Measurements from ENCODE around the gene GALNT18. TPM values are rescaled to one million over a fixed set of nuclear protein-coding genes. Genes with fewer than 3 reads are reported as not detected.

Gene GALNT18
- total RNA-seq, 1 donor from 2014 or later: 20.0 TPM

DNA sequence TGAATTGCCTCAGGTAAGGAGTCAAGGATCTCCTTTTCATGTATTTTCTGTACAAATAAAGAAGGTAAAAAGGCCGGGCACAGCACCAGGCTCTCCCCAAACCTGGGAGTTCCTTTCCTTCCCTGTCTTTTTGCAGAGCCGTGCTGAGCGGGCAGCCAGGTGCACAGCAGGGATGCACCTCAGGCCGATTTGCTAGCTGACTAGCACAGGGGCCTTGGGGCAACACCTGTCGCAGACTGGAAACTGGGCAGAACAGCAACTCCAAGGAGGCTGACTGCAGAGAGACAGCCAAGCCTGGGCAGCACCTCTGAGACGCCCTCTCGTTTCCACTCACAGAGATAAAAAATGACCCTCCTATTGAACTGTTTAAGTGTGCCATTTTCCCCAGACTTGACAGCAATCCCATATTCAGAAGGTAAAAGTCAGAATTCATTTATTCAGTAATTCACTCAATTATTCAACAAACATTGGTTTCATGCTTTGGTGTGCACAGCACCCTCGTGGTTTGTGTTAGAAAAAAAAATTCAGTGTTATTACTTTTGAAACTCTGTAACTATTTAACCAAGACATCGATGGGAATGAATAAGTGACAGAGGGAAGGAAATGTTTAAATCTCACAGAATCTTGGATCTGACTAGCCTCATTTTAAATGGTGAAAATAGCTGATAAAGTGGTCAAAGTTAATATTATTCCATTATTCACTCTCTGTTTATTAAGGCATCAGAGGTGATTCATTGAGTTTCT lies 120.9 kb downstream of the GALNT18 start:
- no peak for DNase-seq (ENCODE audit: low spot score)

DNA sequence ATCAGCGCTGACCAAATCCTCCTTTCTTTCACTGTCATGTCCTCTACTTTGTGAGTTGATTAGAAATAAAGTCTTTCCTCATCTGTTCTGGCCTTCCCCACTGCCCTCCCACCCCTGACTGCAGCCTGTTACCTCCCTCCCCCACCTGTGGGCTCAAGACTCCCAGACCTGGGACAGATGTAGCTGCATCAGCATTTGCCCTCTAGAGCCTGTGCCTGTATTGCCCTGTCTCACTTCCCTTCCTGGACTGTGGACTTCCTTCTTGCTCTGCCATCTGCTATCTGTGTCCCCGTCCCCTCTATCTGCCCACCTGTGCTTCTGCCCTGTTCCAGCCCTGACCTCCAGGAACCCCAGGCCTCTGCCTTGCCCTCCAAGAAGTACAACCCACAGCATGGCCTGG lies 122.5 kb downstream of the GALNT18 start:
- no peak for DNase-seq (ENCODE audit: low spot score)

DNA sequence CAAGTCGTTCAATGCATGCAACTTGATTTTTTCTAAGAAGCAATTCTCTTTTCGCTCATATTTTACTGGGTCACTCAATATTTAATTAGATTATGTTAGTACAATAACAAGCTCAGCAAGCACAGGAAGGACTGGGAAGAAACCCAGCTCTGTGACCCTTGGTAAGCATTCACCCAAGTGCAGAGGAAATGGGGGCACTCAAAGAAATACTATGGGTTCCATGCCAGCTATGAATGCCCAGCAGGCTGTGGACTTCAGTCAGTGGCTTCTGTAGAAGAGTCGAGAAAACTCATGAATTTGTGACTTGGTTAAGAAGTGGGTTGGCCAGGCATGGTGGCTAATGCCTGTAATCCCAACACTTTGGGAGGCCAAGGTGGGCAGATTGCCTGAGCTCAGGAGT lies 123.6 kb downstream of the GALNT18 start:
- DNase-seq (ENCODE audit: low spot score): no peak

DNA sequence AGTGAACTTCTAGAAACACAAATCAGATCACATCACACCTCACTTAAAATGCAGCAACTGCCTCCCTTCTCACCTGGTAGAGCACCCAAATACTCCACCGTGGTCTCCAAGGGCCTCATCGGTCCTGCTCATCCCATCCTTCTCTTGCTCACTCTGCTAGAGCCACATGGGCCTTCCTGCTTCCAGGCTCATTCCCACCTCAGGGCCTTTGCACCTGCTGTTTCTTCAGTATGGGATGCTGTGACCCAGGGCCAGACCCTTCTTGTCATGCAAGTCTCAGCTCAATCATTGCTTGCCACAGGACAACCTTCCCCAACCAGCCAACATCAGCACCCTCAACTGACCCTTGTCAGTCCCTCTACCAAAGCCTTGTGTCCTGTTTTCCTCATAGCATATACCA lies 124.9 kb downstream of the GALNT18 start:
- no peak for DNase-seq (ENCODE audit: low spot score)

DNA sequence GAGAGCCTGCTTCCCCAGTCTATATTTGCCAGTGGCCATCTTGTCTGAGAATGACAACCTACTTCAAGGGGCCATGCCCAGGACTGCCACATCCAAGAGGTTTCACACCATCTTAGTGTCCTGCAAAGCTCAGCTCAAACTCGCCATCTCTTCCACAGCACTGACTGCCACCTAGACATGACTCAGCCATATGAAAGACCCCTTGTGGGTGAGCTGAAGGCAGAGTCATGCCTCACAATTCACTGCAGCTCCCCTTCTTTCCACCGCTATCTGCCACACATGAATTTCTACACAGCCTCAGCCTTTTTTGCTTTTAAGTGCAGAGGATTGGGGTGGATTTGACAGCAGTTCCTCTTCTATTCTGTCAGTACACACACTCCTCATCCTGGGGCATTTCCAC lies 127.5 kb downstream of the GALNT18 start:
- no peak for DNase-seq (ENCODE audit: low spot score)

DNA sequence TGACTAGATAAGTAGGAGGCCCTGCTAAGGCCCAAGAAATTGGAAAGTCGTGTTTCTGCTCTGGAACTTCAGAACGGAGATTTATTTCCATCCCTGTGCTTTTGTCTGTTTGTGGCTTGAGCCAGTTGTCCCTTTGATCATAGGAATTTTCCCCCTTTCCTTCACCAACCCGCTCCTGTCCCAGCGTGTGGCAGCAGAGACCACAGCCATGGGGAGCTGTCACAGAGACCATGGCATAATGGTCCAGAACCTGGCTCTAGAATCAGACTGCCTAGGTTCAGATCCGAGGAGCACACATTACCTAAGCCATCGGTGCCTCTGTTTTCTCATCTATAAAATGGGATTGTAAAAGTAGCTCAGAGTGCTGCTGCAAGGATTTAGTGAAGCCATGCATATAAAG lies 128.1 kb downstream of the GALNT18 start:
- DNase-seq (ENCODE audit: low spot score): no peak

DNA sequence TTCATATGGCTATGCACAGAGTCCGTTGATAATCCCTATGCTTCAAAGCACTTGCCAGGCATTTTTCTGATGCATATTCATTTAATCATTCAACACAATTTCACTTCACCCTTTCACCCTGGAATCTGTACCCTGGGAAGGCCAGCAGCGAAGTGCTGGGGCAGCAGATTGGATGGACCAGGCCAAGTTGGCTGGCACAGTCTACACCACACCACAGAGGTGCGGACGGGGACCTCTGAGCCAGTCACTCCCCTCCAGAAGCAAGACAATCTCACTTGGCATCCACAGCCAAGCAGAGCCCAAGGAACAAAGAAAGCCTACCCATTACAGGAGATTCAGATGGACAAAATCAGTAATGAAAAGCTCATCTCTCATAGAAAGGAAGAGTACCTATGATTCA lies 130.2 kb downstream of the GALNT18 start:
- no peak for DNase-seq (ENCODE audit: low spot score)

DNA sequence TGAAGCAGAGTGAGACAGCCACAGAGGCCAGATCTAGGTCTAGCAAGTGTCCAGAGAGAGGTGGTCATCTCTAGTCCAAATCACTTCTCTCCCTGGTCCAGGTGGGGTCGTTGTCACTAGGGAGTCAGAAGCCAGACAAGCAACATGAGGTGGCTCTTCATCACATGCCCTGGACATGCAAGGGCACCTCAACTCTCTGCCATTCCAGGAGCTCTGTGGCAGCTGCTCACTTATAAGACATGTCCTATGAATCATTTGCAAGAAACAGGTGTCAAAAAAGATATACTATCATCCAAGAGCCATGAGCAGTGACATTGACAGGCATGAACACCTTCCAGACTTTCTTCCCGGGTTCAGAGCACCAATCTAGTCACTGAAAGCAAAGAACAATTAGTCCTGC lies 130.8 kb downstream of the GALNT18 start:
- DNase-seq (ENCODE audit: low spot score): no peak

DNA sequence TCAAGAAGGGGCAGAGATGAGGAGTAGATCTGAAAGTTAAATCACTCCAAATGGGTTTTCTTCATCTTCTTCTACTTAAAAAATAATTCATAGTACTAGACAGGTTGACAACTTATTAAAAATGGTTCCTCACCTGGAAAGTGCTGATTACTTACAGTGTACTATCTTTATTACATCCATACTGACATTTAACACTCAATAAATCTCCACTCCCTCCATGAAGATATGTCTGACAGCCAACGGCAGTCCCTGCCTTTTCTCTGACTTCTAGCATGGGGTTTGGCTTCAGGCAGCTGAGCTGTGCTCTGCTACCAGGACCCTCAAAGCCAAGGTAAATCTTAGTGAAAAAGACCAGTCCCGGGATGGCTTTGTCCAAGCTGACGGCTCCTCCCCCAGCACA lies 135.4 kb downstream of the GALNT18 start:
- DNase-seq (ENCODE audit: low spot score): no peak

DNA sequence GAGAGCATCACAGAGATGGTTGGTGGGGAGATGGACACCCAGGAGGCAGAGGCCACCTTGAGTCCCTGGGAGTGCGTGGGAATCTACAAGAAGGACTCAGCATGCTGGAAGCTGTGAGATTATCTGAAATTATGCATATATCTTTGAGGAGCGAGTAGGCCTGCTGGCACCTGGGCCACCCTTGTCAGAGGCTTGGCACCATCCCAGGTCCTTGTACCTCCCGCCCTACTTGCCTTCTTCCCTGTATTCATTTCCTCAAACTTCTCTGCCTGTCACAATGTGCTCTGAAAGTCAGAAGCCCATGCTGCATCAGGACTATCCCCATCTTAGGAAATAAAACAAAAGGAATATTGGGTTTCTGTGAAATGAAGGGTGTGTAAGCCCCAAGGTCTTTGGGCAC lies 135.8 kb downstream of the GALNT18 start:
- peak; percentile 50 for DNase-seq (ENCODE audit: low spot score)

DNA sequence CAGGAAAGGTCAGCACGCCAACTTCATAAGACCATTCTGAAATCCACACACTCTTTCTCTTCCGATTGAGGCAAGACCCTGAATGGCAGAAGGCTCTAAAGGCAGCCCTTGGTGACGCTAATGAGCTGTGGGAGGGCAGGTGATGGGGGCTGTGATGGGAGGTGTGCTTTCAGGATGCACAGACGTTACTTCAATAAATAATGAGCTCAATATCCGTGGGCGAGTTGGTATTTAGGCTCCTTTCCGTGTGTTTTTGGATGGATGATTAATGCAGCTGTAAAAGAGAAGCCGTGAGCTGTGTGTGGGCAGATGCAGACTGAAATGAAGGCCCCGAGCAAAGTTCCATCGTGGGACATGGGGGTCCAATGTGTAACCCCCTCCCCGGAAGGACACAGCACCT lies 138.2 kb downstream of the GALNT18 start:
- DNase-seq (ENCODE audit: low spot score): no peak

DNA sequence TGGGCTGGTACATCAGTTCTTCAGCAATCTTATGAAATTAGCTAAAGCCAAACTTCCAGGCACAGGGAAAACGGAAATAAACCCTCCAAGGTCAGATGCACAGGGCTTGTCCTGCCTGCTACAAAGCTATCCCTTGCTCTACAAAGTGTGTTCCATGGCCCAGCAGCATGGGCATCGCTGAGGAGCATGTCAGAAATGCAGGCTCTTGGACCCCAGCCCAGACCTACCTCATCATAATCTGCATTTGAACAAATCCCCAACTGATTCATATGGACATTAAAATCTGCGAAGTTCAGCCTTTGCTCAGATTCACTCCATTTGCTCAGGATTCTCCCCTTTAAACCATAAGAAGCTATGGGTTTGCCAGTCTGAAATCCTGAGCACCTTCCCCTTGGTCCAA lies 139.1 kb downstream of the GALNT18 start:
- no peak for DNase-seq (ENCODE audit: low spot score)

DNA sequence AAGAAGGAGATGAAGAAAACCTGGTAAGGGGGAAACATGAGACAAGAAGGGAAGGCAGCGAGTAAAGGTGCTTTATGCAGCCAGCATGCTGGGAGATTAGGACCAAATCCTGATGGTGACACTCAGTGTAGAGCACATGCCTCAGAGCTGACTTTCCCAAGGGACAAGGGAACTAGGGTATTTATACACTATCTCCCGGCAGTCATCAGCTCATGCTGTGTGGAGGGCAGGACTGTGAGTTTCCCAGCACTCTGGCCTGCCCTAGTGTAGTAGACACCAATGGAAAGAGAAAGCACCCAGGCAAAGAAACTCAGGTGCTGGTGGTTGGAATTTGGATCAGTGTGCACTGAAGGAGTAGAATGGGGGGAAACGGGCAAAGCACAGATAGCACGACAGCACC lies 140.4 kb downstream of the GALNT18 start:
- no peak for DNase-seq (ENCODE audit: low spot score)

DNA sequence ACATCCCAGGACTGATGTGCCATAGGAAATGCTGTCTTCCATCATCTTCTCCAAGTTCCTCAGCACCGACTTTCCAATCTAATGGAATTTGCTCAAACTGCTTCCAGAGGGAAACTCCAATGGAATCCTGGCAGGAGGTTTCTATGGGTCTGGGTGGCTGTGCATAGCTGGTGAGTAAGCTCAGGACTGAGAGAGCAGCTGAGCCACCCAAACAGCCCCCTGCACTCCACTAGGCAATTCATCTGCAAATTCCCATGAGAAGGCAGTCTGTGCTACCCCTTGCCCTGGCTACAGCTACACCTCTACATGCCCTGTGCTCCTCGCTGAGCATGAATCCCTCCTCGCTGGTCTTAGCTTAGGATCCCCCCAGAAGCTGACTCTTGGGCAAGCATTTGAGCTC lies 140.8 kb downstream of the GALNT18 start:
- no peak for DNase-seq (ENCODE audit: low spot score)

DNA sequence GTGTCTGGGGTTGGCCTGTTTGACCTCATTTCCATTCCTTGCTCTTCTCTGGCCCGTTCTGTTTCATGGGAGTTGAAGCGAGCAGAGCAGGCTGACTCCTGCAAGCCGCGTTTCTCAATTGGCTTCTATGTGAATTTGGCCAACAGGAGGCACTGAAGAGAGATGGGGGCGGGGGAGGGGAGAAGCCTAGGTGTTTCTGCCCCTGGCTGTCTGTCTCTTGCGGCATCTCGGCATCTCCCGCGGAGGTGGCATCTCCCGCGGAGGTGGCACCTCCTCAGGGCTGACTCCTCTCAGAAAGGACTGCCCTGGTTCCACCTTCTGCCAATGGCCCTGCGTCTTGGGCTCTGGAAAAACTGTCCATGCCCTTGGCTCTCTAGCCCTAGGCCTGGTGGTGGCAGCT lies 143.1 kb downstream of the GALNT18 start:
- DNase-seq (ENCODE audit: low spot score): no peak

DNA sequence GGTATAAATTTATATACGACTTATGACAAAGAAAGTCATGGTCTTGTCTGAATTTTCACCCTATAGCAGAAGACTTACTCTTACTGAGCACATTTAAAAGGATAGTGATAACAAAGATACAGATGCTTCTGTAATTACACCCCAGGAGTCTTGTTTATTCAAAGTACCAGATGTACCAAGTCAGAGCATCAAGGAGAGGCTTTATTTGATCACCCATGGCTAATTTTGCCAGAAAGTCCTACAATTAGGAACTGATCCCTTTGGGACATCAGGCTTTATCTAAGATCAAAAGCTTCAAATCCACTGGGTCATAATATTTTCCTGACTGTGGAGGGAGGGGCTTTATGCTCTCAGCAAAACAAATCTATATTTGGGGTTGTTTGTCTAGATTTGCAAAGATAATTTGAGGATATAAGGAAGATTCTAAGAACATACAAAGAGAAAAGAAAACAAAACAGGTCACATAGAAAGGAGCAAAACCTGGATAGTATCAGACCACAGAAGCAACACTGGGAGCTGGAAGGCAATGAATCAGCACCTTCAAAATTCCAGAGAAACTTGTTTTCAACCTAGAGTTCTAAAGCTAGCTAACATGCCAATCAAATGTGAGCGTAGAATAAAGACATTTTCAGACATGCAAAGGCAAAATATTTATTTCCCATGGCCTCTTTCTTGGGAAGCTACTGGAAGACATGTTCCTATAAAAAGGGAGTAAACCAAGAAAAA lies 143.9 kb downstream of the GALNT18 start:
- DNase-seq (ENCODE audit: low spot score): no peak

DNA sequence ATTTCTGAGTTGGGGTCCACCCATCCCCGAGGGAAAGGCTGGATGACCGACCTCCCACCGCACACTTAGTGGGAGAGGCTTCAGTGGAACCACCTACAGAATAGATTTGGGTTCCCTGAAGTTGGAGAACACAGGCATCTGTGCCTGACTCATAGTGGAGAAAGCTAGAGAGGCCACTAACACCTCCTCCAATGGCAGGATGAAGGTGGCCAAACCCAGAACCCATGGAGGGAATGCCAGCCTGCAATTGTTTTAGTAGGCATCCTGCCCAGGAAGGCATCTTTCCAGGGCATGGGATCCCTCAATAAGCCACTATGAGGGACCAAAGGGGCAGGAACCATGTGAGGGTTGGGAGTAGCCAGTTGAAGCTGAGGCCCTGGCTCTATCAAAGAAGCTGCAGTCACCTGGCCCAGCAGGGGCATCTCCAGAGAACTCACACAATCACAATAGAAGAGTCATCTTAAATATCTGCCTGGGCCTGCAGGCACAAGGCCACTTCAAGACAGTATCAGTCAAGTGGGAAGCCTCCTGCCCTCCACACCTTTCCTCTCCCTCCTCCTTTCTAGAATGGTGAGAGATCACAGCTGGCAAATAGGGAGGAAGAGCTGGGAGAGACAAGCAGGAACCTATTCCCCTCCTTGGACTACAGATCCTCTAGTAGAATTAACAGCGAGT lies 144.7 kb downstream of the GALNT18 start:
- no peak for DNase-seq (ENCODE audit: low spot score)

DNA sequence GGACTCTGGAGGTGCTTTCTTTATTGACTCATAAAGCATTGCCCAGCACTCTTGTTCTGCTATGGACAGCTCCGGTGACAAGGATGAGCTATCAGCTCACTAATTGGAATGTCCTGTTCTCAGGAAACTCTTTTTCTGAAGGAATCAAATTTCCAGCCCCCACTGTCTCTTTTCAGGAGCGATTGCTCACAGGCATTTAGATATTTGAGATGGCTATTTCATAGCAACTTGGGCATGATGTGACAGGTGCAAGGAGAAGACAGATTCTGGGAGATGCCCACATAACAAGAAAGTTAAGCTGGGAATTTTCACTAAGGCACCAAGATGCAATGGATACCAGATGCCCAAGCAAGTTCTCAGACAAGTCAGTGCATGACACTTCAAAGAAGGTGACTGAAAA lies 145.3 kb downstream of the GALNT18 start:
- no peak for DNase-seq (ENCODE audit: low spot score)

DNA sequence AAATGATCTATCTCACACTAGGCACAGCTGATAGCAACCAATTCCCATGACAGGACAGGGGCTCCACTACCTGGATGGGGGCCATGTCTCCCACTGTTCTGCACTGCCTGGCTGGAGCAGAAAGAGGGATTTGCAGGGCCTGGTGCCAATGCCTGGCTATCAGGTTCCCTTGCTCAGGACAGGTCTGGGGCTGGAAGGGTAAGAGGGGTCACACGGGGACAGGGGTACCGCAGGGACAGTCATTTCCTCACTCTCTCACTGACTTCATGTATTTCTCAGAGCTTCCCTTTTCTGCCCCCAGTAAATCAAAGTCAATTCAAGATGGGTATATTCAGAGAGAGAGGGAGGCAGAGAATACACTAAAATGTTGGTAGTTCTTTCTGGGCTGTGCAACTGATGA lies 149.7 kb downstream of the GALNT18 start:
- no peak for DNase-seq (ENCODE audit: low spot score)

DNA sequence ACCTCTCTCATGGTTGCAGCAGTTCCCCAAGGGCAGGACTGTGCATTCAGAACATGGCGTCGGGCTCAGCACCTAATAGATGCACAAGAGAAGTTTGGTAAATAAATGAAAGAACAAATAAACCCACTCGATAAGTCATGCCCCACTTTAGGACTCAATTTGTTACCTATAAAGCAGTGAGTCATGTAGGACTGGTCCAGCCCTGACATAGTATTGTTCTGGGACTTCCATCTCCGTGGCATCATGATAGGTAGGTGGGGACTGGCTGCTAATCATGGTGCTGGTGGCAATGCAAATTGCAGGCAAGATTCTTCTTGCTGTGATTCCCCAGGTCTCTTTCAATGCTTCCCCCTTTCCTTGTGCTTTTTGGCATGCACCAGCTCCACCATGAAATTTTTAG lies 150.6 kb downstream of the GALNT18 start:
- no peak for DNase-seq (ENCODE audit: low spot score)

DNA sequence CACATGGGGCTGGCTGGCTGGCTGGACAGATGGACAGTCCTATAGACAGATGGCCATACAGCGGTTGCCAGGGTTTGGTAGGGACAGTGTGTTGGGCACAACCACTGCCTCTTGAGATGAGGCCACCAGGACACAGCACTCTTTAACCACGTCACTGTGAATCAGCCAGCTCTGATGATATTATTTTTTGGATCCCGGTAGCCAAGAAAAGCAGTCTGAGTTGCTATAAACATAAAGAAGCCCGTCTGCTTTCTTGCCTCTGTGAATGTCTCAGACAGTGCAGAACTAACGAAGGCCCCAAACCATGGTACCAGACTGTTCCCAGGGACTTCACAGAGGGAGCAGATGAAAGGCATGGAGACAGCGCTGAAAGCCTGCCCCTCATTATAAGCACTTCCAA lies 152.9 kb downstream of the GALNT18 start:
- no peak for DNase-seq (ENCODE audit: low spot score)

DNA sequence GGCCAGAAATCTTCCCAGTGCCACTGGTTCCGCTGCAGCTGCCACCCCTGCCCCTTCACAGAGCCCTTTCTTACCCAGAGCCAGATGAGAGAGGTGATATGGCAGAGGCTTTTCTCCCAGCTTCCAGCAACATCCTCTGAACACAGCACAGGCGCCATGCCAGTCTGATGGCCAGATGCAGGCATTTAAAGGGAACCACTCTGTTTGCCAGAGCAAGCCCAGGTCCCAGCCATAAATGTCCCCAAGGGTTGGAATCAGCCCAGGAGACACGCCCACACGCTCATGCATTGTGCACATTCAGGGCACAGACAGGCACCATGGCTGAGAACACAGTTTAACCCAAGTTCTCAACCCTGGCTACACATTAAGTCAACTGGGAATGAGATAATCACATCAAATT lies 154.5 kb downstream of the GALNT18 start:
- DNase-seq (ENCODE audit: low spot score): no peak

DNA sequence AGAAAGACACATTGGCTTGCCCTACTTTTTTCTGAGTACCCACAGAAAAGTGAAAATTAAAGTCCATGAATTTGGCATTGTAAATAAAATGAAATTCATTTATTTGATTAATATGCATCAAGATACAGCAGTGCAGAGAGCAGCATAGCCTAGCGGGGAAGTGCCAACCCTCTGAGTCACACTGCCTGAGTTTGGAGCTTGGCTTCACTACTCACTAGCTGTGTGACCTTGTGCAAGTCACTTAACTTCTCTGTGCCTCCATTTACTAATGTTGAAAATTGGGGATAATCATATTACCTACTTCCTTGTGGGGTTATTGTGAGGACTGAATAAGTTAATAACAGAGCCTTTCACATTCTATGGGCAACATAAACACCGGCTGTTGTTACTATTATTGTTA lies 157.2 kb downstream of the GALNT18 start:
- DNase-seq (ENCODE audit: low spot score): no peak
